M059J (cell line): Measurements from ENCODE around the gene NAPA. TPM values are rescaled to one million over a fixed set of nuclear protein-coding genes. Genes with fewer than 3 reads are reported as not detected.

Experiments
- DNase-seq: peaks from one replicate; pipeline ENCODE4 v3.0.0-alpha.2; 2012; ENCODE audit warnings: low read depth
- total RNA-seq: library from RNA; depleted of rRNA; stranded (reverse); fragments of >200 nt; shearing (Covaris generic); gene quantifications from 2 replicates; pipeline ENCODE4 v1.2.3, GENCODE V29; 2014; rRNA removed

The NAPA gene
- total RNA-seq: 211 and 268 TPM in 2 replicates

DNA sequence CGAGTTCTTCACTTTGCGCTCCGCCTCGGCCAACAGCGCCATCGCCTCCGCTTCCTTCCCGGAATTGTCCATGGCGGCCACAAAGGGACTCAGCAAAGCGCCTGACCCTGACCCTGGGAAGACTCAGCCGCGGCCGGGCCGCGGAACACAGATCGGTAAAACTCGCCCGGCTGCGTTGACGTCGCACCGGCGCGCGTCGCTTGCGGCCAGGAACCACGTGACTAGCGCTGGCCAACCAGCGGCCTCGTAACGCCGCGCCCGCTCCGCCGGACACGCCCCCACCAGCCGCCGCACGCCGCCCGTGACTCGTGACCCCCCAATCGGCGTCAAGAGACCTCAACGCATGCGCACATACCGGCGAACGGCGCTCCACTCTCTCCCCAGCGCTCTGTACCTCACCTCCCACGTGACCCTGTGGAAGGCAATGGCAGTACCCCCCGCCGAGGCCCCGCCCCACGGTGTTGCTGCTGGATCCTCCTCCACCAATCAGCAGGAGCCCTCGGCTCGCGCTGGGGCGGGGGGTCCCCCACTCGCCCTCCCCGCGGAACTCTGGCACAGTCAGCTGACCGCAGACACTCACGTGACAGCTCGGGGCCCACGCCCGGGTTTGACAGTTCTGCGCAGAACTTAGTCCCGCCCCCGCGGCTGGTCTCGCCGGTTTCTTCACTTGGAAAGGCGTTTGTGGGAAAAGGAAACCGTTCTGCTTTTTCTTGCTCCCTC is at the start of gene NAPA:
Gene NAPA (minus strand): TSS at position 195 of the 720 bp plus-strand sequence. CDS start 123 bp downstream, at position 72.
- peak; percentile 100 for DNase-seq

DNA sequence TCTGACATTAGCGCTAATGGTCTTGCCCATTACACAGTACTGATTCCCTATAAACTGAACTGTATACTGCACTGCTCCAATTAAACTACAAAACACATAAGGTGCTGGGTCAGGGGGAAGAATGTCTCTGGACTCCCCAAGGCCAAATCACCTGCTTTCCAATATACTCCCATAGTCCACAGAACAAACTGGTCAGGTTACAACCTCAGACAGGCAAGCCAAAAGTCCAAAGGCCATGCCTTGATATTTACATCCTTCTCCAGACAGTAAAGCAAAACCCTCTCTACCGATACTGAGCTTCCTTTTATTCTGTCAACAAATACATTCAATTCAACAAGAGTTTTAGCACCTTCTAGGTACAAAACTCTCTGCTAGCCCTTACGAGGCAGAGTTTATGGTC is 49.2 kb upstream of the NAPA start:
- no peak for DNase-seq

DNA sequence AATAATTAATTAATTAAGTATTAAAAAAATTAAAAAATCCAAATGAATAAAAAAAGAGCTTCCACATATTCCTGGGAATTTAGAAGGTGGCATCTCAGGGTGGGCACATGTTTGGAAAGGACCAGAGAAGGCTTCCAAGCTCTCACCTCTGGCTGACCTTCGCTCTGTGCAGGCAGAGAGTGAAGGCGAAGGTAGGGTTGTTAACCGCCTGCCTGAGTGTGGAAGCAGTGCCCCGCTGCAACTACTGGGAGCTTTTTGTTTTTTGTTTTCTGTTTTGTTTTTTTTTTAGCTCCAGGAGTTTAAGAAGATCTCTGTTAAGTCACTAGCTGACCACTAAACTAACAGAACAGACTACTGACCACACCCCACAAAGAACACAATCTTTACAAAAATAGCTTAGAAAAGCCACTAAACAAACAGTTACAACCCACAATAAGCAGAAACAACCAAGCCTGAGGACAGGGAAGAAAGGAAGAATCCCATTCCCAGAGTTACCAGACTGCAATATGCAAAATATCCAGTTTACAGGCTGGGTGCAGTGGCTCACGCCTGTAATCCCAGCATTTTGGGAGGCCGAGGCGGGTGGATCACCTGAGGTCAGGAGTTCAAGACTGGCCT is 46.7 kb upstream of the NAPA start:
- peak; percentile 12 for DNase-seq

DNA sequence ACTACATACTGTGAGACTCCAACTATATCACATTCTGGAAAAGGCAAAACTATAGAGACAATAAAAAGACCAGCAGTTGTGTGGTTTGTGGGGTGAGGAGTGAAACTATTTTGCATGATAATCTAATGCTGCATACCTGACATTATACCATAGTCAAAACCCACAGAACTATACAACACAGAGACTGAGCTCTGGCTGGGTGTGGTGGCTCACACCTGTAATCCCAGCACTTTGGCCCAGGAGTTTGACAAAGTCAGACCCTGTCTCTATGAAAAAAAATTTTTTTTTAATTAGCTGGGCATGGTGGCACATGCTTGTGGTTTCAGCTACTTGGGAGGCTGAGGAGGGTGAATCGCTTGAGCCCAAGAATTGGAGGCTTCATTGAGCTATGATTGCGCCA is 46.1 kb upstream of the NAPA start:
- DNase-seq: peak; percentile 16

DNA sequence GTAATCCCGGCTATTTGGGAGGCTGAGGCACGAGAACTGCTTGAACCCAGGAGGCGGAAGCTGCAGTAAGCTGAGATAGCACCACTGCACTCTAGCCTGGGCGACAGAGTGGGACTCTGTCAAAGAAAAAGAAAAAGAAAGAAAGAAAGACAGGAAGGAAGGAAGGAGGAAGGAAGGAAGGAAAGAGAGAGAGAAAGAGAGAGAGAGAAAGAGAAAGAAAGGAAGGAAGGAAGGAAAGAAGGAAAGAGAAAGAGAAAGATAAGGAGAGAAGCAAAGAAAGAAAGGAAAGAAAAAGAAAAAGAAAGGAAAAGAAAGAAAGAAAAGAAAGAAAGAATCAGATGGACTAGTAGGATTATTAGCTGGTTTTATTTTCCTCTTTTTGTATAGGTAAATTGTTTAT is 35.3 kb upstream of the NAPA start:
- no peak for DNase-seq

DNA sequence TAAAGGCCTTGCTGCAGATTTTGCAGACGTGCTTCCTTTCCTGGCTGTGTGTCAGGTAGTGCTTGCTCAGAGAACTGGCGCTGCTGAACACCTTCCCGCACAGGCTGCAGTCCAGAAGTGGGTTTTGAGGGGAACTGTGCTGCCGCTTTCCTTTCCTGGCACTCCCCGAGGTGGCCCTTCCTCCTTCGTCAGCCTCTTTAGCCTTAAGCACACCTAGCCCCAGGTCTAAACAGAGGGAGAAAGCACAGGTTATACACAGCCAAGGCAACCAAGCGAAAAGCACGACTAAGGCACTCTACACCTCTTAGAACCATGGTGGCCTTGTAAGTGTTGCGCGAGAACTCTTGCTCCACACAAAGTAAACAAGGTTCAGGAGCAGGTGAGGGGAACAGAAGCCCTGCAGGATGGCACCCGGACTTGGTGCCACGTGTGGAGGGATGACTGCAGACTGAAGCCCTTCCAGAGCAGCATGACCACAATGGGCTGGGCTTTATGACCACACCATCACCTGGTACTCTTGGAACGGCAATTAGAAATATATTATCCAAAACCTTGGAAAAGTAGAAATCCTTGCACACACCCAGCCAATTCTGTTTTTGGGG is 34.5 kb upstream of the NAPA start:
- DNase-seq: no peak

DNA sequence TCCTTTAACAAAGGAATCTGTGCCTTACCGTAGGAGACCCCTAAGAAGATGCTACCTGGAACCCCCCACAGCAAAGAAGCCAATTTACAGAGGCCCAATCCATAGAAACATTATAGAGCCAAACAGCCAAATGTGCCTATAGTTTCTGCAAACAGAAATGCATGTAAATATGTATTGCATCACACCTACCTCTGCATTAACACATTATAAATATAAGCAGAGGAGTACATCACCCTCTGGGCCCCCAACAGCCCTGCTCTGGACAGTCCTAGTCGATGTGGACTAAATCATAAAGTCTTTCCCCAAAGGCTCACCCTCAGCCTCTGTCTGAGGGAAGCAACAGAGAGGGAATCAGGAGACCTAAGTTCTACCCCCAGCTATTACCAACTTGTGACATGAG is 32.3 kb upstream of the NAPA start:
- DNase-seq: no peak

DNA sequence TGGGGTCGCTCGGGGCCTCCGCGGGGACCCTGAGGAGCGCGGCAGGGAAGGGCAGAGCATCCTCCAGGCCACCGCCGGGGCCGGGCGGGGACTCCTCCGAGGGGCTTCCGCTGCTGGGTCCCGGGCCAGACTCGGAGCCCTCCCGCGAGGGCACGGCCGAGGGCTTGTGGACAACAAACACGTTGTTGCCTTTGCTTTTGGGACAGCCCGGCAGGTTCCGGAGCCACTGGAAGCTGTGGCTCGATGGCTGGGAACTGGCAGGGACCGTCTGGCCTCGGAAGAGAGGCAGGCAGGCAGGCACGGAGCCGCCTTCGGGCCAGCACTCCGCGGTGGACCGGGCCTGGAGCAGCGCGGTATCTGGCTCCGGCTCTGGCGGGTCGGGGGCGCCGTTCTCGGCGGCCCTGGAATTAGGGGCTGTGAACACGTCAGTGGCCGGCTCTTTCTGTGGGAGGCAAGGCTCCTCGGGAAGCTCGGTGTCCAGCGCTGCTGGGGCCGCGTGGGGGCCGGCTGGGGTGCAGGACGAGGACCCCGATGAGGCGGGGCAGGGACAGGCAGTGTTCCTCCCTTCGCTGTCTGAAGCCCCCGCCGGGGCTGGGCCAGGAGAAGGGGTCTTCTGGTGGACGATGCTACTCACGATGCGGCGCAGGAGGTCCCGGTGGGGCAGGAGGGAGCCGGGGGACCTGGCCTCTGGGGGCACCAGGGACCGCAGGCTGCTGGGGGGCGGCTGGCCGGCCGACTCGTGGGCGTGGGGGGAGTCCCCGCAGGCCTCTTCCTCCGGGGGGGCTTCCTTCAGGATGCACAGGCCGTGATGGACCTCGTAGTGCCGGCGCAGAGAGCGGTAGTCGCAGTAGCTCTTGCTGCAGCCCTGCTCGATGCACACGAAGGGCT is 30.4 kb upstream of the NAPA start:
- DNase-seq: no peak

DNA sequence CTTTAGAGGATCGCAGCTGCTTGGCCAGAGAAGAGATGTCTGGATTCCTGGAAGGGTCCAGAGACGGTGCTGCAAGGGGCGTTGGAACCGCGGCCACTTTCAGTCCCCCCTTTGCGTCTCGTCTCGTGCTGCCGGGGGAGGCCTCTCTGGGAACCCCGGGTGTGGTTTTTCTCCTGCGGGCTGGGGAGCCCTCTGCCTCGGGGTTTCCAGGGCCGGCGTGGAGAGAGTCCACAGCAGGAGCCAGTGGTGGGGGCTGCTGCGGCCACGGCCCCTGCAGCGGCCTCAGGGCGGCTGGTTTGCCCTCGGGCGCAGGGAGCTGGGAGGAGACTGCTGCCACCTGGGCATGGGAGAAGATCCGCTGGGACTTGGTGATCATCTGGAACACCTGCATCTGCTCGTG is 29.6 kb upstream of the NAPA start:
- no peak for DNase-seq

DNA sequence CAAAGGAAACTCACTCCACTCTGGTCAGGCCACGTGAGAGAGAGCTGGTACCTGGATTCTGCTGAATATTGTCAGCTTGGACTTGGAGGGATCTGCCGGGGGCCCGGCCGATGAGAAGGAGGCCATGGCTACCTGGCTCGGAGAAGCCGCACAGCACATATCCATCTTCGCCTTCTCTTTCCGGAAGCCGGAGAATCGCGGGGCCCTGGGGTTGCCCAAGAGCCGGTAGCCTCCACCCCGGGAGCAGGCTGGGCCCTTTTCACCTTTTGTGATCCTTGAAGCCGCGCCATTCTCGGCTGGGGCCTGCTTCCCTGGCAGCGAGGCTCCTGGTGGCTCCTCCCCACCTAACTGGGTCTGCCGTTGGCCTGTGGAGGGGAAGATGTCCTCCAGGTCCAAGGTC is 29.2 kb upstream of the NAPA start:
- DNase-seq: no peak

DNA sequence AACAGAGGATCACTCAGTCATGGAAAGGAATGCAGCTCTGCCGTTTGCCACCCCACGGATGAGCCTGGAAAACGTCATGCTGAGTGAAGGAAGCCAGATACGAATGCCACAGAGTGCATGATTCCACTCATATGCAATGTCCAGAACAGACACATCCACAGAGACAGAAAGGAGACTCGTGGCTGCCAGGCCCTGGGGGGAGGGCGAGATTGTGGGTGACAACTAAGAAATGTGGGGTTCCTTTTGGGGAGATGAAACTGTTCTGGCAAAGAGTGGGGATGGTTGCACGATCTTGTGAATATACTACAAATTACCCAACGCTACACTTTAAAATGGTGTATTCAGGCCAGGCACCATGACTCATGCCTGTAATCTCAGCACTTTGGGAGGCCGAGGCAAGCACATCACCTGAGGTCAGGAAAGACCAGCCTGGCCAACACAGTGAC is 27.2 kb upstream of the NAPA start:
- peak; percentile 31 for DNase-seq

DNA sequence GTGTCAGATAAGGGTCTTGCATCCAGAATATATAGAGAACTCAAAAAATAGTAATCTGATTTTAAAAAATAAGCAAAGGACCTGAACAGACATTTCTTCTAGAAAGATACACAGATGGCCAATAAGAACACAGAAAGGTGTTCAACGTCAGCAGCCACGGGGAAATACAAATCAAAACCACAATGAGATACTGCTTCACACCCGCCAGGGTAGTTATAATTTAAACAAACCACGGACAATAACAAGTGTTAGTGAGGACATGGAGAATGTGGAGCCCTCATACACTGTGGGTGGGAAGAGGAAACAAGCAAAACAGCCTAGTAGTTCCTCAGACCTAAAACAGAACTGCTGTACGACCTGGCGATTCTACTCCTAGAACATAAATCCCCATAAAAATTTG is 26.7 kb upstream of the NAPA start:
- no peak for DNase-seq

DNA sequence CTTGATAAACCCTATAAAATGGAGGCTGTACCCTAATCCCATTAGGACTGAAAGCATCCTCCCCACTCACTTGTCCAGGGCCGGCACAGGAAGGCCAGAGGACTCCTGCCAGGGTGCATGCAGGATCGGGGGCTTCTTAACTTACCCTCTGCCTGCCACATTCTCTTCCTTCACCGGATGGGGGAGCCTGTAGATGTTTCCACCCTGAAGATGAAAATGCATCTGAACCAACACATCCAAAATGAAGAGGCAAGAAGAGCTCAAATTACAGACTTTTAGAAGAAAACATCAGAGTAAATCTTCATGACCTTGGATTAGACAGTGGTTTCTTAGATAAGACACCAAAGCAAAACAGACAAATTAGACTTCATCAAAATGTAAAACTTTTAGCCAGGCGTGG is 25.9 kb upstream of the NAPA start:
- peak; percentile 37 for DNase-seq

DNA sequence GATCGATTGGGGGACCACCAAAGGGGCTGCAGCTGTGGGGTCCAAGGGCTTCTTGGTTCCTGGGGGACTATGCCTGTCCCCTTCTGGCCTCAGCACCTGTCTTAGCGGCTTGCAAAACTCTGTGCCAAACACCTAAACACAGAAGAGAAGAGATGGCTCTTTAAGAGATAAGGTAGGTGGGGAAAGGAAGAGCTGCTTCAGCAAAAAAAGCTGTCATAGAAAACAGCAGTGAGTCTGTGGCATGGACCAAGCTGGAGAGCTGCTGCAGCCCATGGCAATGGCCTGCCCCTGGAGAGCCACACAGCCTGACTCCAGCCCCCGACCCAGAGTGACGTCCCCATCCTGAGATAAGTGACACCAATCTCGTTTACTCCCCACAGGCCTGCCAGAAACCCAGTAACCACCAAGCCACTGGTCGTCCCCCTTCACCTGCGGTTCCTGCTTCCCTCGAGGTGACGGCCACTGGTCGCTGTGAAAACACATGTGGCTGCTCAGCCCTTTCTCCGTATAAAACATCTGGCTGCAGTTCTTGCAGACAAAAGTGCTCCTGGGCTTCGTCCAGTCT is 25.0 kb upstream of the NAPA start:
- DNase-seq: no peak

DNA sequence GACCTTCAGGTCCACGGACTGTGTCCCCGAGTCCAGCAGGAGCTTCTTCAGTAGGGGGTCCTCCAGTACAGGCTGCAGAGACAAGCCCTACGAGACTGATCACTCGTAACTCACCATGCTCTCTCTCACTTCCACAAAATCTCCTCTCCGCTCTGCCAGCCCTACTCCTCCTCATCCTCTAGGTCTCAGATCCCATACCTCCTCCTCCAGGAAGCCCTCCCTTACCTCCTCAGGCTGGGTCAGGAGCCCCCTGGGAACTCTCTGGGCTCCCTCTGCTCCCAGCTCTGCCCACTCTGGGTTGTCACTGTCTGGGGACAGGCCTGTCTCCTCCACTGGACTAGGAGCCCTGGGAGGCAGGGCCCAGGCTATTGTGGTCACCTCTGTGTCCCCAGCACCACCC is 23.9 kb upstream of the NAPA start:
- no peak for DNase-seq

DNA sequence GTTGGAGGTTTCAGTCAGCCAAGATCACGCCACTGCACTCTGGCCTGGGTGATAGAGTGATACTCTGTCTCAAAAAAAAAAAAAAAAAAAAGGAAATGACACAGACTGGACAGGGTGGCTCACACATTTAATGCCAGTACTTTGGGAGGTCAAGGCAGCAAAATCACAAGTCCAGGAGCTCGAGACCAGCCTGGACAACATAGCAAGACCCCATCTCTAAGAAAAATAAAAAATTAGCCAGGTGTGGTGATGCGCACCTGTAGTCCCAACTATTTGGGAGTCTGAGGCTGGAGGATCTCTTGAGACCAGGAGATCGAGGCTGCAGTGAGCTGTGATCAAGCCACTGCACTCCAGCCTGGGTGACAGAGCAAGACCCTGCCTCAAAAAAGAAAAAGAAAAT is 22.6 kb upstream of the NAPA start:
- no peak for DNase-seq

DNA sequence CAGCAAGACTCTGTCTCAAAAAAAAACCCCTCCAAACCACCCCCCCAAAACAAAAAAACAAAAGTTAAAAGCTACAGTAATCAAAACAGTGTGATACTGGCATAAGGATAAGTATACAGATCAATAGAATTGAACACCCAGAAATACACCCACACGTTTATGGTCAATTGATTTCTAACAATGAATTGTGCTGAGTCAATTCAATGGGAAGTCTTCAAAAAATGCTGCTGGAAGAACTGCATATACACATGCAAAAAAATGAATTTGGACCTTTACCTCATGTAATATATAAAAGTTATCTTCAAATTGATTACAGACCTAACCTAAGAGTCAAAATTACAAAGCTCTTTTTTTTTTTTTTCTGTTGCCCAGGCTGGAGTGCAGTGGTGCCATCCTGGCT is 19.8 kb upstream of the NAPA start:
- no peak for DNase-seq

DNA sequence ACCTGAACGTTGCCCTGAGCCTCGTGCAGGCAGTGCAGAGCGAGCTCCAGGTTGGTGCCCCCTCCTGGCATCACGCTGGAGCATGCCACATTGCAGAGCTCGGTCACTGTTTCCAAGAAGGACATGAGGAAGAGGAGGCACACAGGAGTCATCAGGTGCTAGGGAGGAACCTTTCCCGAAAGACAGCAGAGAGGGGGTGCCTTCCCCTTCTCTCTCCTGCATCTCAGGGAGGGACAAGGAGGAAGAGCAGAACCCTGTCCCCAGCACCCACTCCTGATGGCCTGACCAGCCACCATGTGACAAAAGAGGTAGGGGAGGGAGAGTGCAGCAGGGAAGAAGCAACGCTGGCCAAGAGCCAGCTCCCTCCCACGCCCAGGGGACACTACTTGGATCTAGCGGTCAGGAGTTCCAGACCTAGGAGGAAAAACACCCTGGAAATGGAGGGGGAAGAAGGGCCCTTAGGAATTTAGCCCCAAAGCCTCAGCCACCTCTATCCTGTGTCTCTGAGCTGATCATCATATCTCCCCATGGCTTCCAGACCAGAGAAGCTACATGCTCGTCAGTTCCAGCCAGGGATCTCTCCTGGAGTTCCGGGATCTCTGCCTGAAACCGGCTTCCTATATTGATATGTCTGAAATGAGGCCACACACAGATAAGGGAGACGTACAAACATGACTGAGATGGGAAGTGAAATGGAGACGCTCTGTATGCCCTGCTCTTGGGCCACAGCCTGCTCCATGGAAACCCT is 17.0 kb upstream of the NAPA start:
- no peak for DNase-seq

DNA sequence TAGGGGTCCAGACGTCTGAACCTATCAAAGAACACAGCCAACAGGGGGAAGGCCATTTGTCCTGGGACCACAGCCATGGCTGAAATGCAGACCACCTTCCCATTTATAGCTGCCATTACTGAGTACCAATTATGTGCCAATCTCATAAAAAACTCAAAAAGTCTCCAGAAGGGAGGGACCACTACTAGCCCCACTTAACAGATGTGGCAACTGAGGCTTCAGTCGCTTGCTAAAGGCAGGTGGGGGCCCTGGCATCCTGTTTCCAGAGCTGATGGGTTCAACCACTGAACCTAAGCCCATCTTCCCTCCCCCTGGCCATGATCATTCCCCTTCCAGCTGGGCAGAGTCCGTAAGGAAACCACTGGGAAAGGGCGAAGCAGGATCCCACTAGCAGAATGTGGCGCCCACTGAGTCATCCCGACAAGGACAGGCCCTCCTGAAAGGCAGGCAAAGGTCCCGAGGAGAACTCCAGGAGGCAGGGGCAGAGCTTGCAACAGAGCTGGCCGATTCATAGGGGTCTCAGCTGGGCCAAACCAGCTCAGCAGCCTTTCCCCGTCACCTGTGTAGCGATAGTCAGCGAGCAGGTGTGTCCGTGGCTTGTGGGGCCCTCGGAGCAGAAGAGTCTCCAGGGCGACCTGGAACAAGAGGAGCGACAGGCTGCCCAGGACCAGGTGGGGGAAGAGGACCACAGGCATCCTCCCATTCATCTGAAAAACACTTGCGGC is 14.3 kb upstream of the NAPA start:
- no peak for DNase-seq

DNA sequence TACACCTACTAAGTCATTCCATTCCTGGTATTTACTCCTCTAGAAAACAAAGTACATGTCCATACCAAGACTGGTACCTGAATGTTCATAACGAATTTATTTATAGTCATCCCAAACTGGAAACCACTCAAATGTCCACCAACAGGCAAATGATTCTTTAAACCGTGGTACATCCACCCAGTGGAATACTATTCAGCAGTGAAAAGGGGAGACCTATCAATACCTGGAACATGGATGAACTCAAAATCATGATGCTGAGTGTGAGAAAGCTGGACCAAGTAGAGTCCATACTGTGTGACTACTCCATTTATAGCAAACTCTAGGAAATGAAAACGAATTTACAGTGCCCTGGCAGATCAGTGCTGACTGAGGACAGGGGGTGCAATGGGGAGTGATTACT is 11.9 kb upstream of the NAPA start:
- no peak for DNase-seq
